CD4-positive, alpha-beta T cell (primary cell): ENCODE results near the gene COL25A1. TPM values are rescaled to one million over a fixed set of nuclear protein-coding genes. Genes with fewer than 3 reads are reported as not detected.

ENCODE experiments used
- ATAC-seq: fragments of 200-7000 bp; cut with Tn5 transposase; one replicate; pipeline ENCODE4 v1.10.0; 2022; ENCODE audit warnings: mild to moderate bottlenecking; ENCODE audit not compliant: poor library complexity
- CTCF ChIA-PET: fragments of 350-600 bp; sonication (Branson Sonifier 250); formaldehyde crosslinking; loops from one replicate; lab custom pipeline; 2021; ENCODE audit warnings: antibody characterized with exemption, inconsistent platforms; lab: Charles Lee
- POLR2A ChIA-PET: fragments of 350-600 bp; sonication (Branson Sonifier 250); formaldehyde crosslinking; loops from one replicate; lab custom pipeline; 2021; ENCODE audit warnings: antibody characterized with exemption, inconsistent platforms; lab: Charles Lee
- DNase-seq, 14 experiments: peaks; one replicate each; pipeline ENCODE4 v3.0.0-alpha.2; 2013 to 2020; ENCODE audit warnings: mixed read lengths in 2 of 14
- H3K27ac ChIP-seq, 2 donors: one replicate each; pipeline versions ENCODE4 v1.5.1 to v1.7.0; 2013; ENCODE audit warnings: low read length in 2 of 2, low read depth in 1 of 2, mild to moderate bottlenecking in 1 of 2
- H3K27me3 ChIP-seq, 2 experiments: 1 replicate in 1 of 2; 2 replicates in 1 of 2; pipeline versions ENCODE4 v1.6.1 to v1.7.0; 2013; ENCODE audit warnings: low read length in 2 of 2, control low read depth in 1 of 2, mild to moderate bottlenecking in 1 of 2, moderate library complexity in 1 of 2; ENCODE audit not compliant: insufficient read depth in 2 of 2, control insufficient read depth in 1 of 2
- H3K36me3 ChIP-seq: one replicate; pipeline ENCODE4 v1.6.1; 2013; ENCODE audit warnings: low read length, control low read depth; ENCODE audit not compliant: insufficient read depth
- H3K4me1 ChIP-seq: one replicate; pipeline ENCODE4 v1.6.1; 2013; ENCODE audit warnings: low read length, control low read depth; ENCODE audit not compliant: insufficient read depth
- H3K4me3 ChIP-seq: one replicate; pipeline ENCODE4 v1.5.1; 2013; ENCODE audit warnings: mild to moderate bottlenecking, low read length, moderate library complexity
- H3K9me3 ChIP-seq, 2 experiments: 1 replicate in 1 of 2; 2 replicates in 1 of 2; pipeline versions ENCODE4 v1.6.1 to v1.7.0; 2013; ENCODE audit warnings: low read length in 2 of 2, mild to moderate bottlenecking in 2 of 2, control low read depth in 1 of 2, moderate library complexity in 1 of 2; ENCODE audit not compliant: control insufficient read depth in 1 of 2, insufficient read depth in 1 of 2
- H3K27ac Mint-ChIP-seq: one replicate; pipeline ENCODE4 v1.8.0; 2020; ENCODE audit warnings: mixed read lengths
- H3K27me3 Mint-ChIP-seq: one replicate; pipeline ENCODE4 v1.8.0; 2021; ENCODE audit warnings: mixed read lengths
- H3K36me3 Mint-ChIP-seq: one replicate; pipeline ENCODE4 v1.8.0; 2021; ENCODE audit warnings: low read depth, mixed read lengths
- H3K4me1 Mint-ChIP-seq: one replicate; pipeline ENCODE4 v1.8.0; 2021; ENCODE audit warnings: low read depth, mixed read lengths
- H3K4me3 Mint-ChIP-seq: one replicate; pipeline ENCODE4 v1.8.0; 2020; ENCODE audit warnings: mild to moderate bottlenecking, mixed read lengths
- H3K9me3 Mint-ChIP-seq: one replicate; pipeline ENCODE4 v1.8.0; 2020; ENCODE audit warnings: mixed read lengths
- intact Hi-C, 2 experiments: fragments of 100-400 bp; cut with DNase I in 1 of 2; cut with micrococcal nuclease in 1 of 2; formaldehyde crosslinking; loops; one replicate each; pipeline versions ENCODE4 v1.15.1 to v1.9.0; 2023 to 2025; cut with DNase I, micrococcal nuclease
- total RNA-seq, 174 experiments: library from RNA in 2 of 174; stranded (reverse) in 2 of 174; gene quantifications; one replicate each; pipeline ENCODE4 v1.2.3 and lab custom pipeline; 2021 to 2026
- TF ChIP-seq, protein P1 (sequence below): fragments of 200-600 bp; IDR thresholded peaks from one replicate; pipeline ENCODE4 v1.8.0; 2022; ENCODE audit warnings: antibody characterized with exemption, mild to moderate bottlenecking

COL25A1 gene
- total RNA-seq, 2 experiments from 2014 or later: 0.42 TPM; not detected in 1

DNA sequence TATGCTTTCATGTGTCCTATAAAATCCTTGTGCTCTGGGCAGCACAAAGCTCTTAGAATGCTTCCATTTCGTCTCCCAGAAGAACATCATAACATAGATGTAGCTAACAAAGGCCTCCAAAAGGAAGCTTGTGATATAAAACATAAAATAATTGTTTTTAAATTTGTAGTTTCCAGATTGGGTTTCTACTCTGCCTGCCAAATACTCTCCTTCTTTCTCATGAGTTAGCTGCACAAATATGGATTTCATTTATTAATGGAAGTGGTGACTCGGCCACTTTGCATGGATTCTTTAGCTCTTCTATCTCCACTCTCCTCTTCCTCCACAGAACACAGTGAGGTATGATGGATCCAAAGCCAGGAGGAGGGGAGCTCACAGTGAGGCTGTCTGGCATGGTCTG lies 265.4 kb downstream of the COL25A1 start:
- H3K27ac Mint-ChIP-seq: no peak overlapping the region
- TF ChIP-seq, protein P1, sequence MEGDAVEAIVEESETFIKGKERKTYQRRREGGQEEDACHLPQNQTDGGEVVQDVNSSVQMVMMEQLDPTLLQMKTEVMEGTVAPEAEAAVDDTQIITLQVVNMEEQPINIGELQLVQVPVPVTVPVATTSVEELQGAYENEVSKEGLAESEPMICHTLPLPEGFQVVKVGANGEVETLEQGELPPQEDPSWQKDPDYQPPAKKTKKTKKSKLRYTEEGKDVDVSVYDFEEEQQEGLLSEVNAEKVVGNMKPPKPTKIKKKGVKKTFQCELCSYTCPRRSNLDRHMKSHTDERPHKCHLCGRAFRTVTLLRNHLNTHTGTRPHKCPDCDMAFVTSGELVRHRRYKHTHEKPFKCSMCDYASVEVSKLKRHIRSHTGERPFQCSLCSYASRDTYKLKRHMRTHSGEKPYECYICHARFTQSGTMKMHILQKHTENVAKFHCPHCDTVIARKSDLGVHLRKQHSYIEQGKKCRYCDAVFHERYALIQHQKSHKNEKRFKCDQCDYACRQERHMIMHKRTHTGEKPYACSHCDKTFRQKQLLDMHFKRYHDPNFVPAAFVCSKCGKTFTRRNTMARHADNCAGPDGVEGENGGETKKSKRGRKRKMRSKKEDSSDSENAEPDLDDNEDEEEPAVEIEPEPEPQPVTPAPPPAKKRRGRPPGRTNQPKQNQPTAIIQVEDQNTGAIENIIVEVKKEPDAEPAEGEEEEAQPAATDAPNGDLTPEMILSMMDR: no peak
- H3K27me3 Mint-ChIP-seq: peaks cover 21% of the 10 kb centered on the region
- ChIA-PET POLR2A (no interaction called here), CTCF (no interaction called here)
- H3K9me3 ChIP-seq: no peaks in the 10 kb centered on the region
- no peak overlapping the region for H3K27ac ChIP-seq
- H3K4me3 ChIP-seq: no peak overlapping the region
- H3K9me3 Mint-ChIP-seq: no peaks in the 10 kb centered on the region
- intact Hi-C loops: no loop called here
- no peaks in the 10 kb centered on the region for H3K36me3 ChIP-seq
- H3K4me1 Mint-ChIP-seq: no peaks in the 10 kb centered on the region
- no peaks in the 10 kb centered on the region for H3K36me3 Mint-ChIP-seq
- no peak for DNase-seq
- no peak overlapping the region for H3K4me3 Mint-ChIP-seq
- no peaks in the 10 kb centered on the region for H3K4me1 ChIP-seq
- no peaks in the 10 kb centered on the region for H3K27me3 ChIP-seq
- no peak for ATAC-seq

DNA sequence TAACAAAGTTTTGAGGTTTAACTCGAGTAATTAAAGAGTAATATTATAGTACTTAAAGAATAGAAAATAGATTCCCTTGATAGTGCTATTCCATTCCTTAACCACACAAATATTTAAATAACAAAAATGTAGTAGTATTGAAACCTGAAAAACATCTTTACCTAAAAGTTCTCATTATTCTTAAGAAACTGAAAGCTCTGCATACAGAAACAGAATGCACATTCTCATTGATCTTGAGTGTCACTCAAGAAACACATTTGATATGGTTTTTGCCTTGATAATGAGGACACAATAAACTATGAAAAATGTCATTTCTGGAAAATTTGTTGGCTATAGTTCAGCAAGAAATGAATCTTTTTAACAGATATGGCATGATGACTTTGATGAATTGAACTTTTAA lies 268.5 kb downstream of the COL25A1 start:
- ATAC-seq (no peak), DNase-seq (no peak)
- H3K4me1 Mint-ChIP-seq: no peaks in the 10 kb centered on the region
- CTCF ChIA-PET: interaction anchor here (0.6 kb wide), 1 partner anchor 148 kb away, joined by 3 read pairs; no protein-coding TSS in a partner anchor
- Histone ChIP-seq H3K27me3 (no peaks in the 10 kb centered on the region), H3K4me3 (no peak overlapping the region), H3K36me3 (no peaks in the 10 kb centered on the region), H3K4me1 (no peaks in the 10 kb centered on the region), H3K9me3 (no peaks in the 10 kb centered on the region), H3K27ac (no peak overlapping the region)
- TF ChIP-seq, protein P1: no peak
- no peaks in the 10 kb centered on the region for H3K9me3 Mint-ChIP-seq
- intact Hi-C loops: no loop called here
- no peak overlapping the region for H3K4me3 Mint-ChIP-seq
- peaks cover 9% of the 10 kb centered on the region for H3K27me3 Mint-ChIP-seq
- H3K27ac Mint-ChIP-seq: no peak overlapping the region
- POLR2A ChIA-PET: no interaction called here
- H3K36me3 Mint-ChIP-seq: no peaks in the 10 kb centered on the region

DNA sequence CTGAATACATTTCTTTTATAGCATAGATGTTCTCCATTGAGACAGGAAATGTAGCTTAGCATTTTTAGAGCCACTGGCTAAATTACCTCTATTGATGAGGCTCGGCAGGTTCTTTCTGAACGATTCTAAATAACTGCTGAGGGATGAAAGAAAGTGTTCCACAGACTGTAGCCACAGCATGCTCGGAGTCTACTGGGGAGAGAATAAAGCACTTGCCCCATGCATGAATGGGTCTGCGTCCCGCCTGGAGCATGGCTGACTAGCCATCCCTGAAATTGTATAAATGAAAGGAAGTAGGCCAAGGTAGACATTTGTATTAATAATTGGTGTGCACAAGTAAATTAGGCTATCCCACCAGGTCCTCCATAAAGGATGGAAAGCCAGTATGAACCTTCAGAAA lies 269.8 kb downstream of the COL25A1 start:
- H3K4me3 ChIP-seq: no peak overlapping the region
- H3K4me1 Mint-ChIP-seq: no peaks in the 10 kb centered on the region

More for the DNA sequence above, 269.8 kb downstream of the COL25A1 start:
- ATAC-seq (no peak), DNase-seq (no peak)
- H3K36me3 ChIP-seq: no peaks in the 10 kb centered on the region
- no peak overlapping the region for H3K27ac Mint-ChIP-seq
- ChIA-PET POLR2A (no interaction called here), CTCF (no interaction called here)
- H3K4me1 ChIP-seq: no peaks in the 10 kb centered on the region
- H3K36me3 Mint-ChIP-seq: no peaks in the 10 kb centered on the region
- no peak overlapping the region for H3K27ac ChIP-seq
- TF ChIP-seq, protein P1: no peak
- H3K27me3 Mint-ChIP-seq: peaks cover 5% of the 10 kb centered on the region
- H3K9me3 Mint-ChIP-seq: no peaks in the 10 kb centered on the region
- no peaks in the 10 kb centered on the region for H3K9me3 ChIP-seq
- no peak overlapping the region for H3K4me3 Mint-ChIP-seq
- H3K27me3 ChIP-seq: no peaks in the 10 kb centered on the region
- intact Hi-C loops: no loop called here
